Measurements from ENCODE around the gene BDKRB1. TPM values are rescaled to one million over a fixed set of nuclear protein-coding genes. Genes with fewer than 3 reads are reported as not detected.

The BDKRB1 gene
- total RNA-seq, result 1.8 TPM in 1 of 2 replicates, not detected in the other

DNA sequence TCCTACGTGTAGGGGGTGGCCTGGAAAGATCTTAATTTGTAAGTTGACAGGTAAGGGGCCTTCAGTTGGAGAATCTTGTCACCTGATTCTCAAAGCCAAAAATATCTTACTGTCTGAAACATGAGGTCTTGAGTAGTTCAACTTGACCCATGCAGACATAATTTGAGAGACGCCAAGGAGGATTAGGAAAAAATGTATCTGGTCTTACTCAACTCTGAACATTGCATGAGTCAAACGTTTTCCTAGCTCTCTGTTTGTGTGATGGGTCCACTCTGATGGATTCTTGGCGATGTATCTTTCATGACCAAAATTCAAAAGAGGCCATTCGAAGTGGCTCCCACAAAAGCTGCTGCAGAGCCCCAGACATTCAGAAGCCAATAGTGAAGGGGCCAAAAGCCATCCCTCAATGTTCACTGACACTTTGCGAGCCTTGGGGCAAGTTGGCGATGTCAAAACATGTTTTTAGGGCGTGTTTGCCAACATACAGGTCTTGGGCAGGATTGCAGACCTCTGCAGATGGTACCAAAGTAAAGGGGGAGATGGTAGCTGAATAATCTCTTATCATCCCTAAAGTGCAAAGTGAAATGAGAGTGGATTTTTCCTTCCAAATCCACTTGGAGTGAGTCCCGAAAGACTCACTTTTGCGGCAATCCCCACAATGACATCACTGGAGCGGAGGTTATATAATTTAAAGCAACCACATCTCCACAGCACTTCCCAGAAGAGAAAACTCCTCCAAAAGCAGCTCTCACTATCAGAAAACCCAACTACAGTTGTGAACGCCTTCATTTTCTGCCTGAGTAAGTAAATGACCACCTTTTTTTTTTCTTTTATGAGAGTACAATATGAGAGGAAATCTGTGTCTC lies at the start of gene BDKRB1:
TSS of gene BDKRB1 (plus strand) at position 710 of the 866 bp plus-strand sequence. CDS start 7,473 bp downstream, outside the sequence.

Other genes with a start within 250 kb of the BDKRB1 start
- gene C14orf132, start 216.8 kb upstream of the BDKRB1 start, total RNA-seq, result 2.0 and 3.7 TPM in 2 replicates
- 0.18 and 0.32 TPM in 2 replicates for gene BDKRB2, start 51.4 kb upstream of the BDKRB1 start, total RNA-seq
- 8.1 and 10.0 TPM in 2 replicates for gene ATG2B, start 107.1 kb downstream of the BDKRB1 start, total RNA-seq
- 15.7 and 16.0 TPM in 2 replicates for gene GSKIP, start 107.3 kb downstream of the BDKRB1 start, total RNA-seq
- not detected in 2 replicates for gene AK7, start 135.9 kb downstream of the BDKRB1 start, total RNA-seq
- gene PAPOLA, start 246.2 kb downstream of the BDKRB1 start, total RNA-seq, result 39.0 and 57.8 TPM in 2 replicates